K562 (cell line): ENCODE results near the gene LETM1. TPM values are rescaled to one million over a fixed set of nuclear protein-coding genes. Genes with fewer than 3 reads are reported as not detected.

Experiments
- ATAC-seq: fragments of 200-7000 bp; cut with Tn5 transposase; 3 replicates; pipeline ENCODE4 v1.9.1; 2020; ENCODE audit warnings: moderate library complexity
- BruUV-seq: library from RNA; stranded (reverse); fragments of 400-500 nt; replicated peaks from 2 replicates; lab custom pipeline; 2021; lab: Mats Ljungman, UMichigan
- CTCF ChIA-PET: fragments of 300-600 bp; formaldehyde crosslinking; extraction: SDS; loops from one replicate; lab custom pipeline; 2021; ENCODE audit warnings: low intra/inter-chr PET ratio; lab: Yijun Ruan, JAX
- POLR2A ChIA-PET: fragments of 300-600, 350-650 bp; sonication (Branson Sonifier 250); formaldehyde crosslinking; extraction: SDS; loops from one replicate; lab custom pipeline; 2021; ENCODE audit warnings: antibody characterized with exemption, inconsistent platforms; lab: Yijun Ruan, JAX
- DNase-seq, 4 experiments: peaks; one replicate each; pipeline versions ENCODE4 v3.0.0 to v3.0.0-alpha.2; 2011 to 2018; ENCODE audit warnings: low spot score in 3 of 4, mixed read lengths in 3 of 4; ENCODE audit errors: extremely low read depth in 1 of 4
- FAIRE-seq: peaks from 2 replicates; lab custom pipeline; 2011; peaks lifted over from hg19 to GRCh38; lab: Jason Lieb, UNC
- H2AFZ ChIP-seq: 2 replicates; pipeline ENCODE4 v1.6.0; 2011; ENCODE audit warnings: low read depth, low read length, control low read depth, inconsistent platforms
- H3K27ac ChIP-seq: fragments of 200-600 bp; 3 replicates; pipeline ENCODE4 v1.8.0; 2011; ENCODE audit warnings: low read depth, mild to moderate bottlenecking, control low read depth, inconsistent platforms, low read length, moderate library complexity, mixed read lengths; ENCODE audit errors: extremely low read depth
- H3K27me3 ChIP-seq, 2 experiments: fragments of 300-600 bp in 1 of 2; 2 replicates in 1 of 2; 3 replicates in 1 of 2; pipeline versions ENCODE4 v1.6.0 to v1.8.0; 2011; ENCODE audit warnings: inconsistent platforms in 2 of 2, low read length in 2 of 2, mild to moderate bottlenecking in 1 of 2, mixed read lengths in 1 of 2, moderate library complexity in 1 of 2; ENCODE audit not compliant: control insufficient read depth in 2 of 2, insufficient read depth in 2 of 2
- H3K36me3 ChIP-seq: fragments of 300-600 bp; 3 replicates; pipeline ENCODE4 v1.8.0; 2011; ENCODE audit warnings: mild to moderate bottlenecking, low read length, inconsistent platforms; ENCODE audit not compliant: control insufficient read depth, insufficient read depth
- H3K4me1 ChIP-seq, 2 experiments: fragments of 200-600 bp in 1 of 2; replicated peaks in 1 of 2; 2 replicates in 1 of 2; 3 replicates in 1 of 2; pipeline versions ENCODE4 v1.5.1 to v1.8.0; 2011; ENCODE audit warnings: inconsistent platforms in 2 of 2, low read length in 2 of 2, mild to moderate bottlenecking in 1 of 2, mixed read lengths in 1 of 2, moderate library complexity in 1 of 2; ENCODE audit not compliant: control insufficient read depth in 2 of 2, insufficient read depth in 2 of 2
- H3K4me2 ChIP-seq: 2 replicates; pipeline ENCODE4 v1.6.1; 2011; ENCODE audit warnings: low read length, control low read depth, inconsistent platforms, mixed read lengths; ENCODE audit not compliant: insufficient read depth
- H3K4me3 ChIP-seq: fragments of 200-600 bp; sonication (generic), shearing (Covaris generic); 2 replicates; pipeline ENCODE4 v1.5.1; 2016; ENCODE audit warnings: control low read depth, inconsistent platforms
- H3K79me2 ChIP-seq: fragments of 200-600 bp; 3 replicates; pipeline ENCODE4 v1.8.0; 2011; ENCODE audit warnings: low read length, inconsistent platforms; ENCODE audit not compliant: control insufficient read depth, insufficient read depth
- H3K9ac ChIP-seq, 2 experiments: 2 replicates each; pipeline versions ENCODE4 v1.6.0 to v1.6.1; 2011; ENCODE audit warnings: low read depth in 2 of 2, low read length in 2 of 2, control low read depth in 1 of 2, inconsistent platforms in 1 of 2, mild to moderate bottlenecking in 1 of 2, mixed read lengths in 1 of 2; ENCODE audit not compliant: insufficient read depth in 1 of 2
- H3K9me1 ChIP-seq: one replicate; pipeline ENCODE4 v1.6.0; 2011; ENCODE audit warnings: inconsistent platforms, mild to moderate bottlenecking, low read length, moderate library complexity; ENCODE audit not compliant: control insufficient read depth, insufficient read depth
- H3K9me3 ChIP-seq: replicated peaks from 2 replicates; pipeline ENCODE4 v1.5.1; 2011; ENCODE audit warnings: low read depth, low read length, inconsistent platforms; ENCODE audit not compliant: control insufficient read depth, insufficient read depth
- H4K20me1 ChIP-seq: replicated peaks from 2 replicates; pipeline ENCODE4 v1.6.1; 2011; ENCODE audit warnings: low read length, inconsistent platforms, mixed read lengths; ENCODE audit not compliant: control insufficient read depth, insufficient read depth
- SAFB ChIP-seq: fragments of 200-400 bp; formaldehyde crosslinking; IDR thresholded peaks from 2 replicates; pipeline ENCODE4 v1.6.1; 2017; ENCODE audit warnings: low read depth, low read length, borderline replicate concordance
- ZKSCAN3 ChIP-seq: fragments of 250-450 bp; sonication (Bioruptor Pico); IDR thresholded peaks from 2 replicates; pipeline ENCODE4 v1.4.0; 2020
- WGBS: fragments of 100-300 bp; shearing (Covaris generic); methylation state at CpG from one replicate; pipeline ENCODE4 v1.1.6; 2016; ENCODE audit warnings: low coverage, mixed read lengths; ENCODE audit not compliant: insufficient coverage; ENCODE audit errors: missing lambda C conversion rate; 5-methylcytosine and 5-hydroxymethylcytosine counted together
- in situ Hi-C: fragments of 300-500 bp; cut with MboI; formaldehyde crosslinking; loops from 4 replicates; pipeline ENCODE4 v1.15.0; 2018; ENCODE audit warnings: inconsistent platforms, mixed read lengths
- intact Hi-C: fragments of 100-400 bp; cut with micrococcal nuclease; formaldehyde crosslinking; loops from 2 replicates; pipeline ENCODE4 v1.14.2; 2022
- polyA plus RNA-seq, 8 experiments: library from polyadenylated mRNA; depleted of rRNA in 4 of 8; stranded (reverse) in 5 of 8; unstranded in 3 of 8; fragments of >200 nt; fragmentation: Nextera tagmentation in 2 of 8; fragmentation: Illumina TruSeq in 1 of 8; extraction: Ambion mirVana in 2 of 8; extraction: Trizol in 1 of 8; gene quantifications; 2 replicates each; pipeline versions ENCODE4 v1.2.1 to v1.2.3, GENCODE V29; 2011 to 2014; ENCODE audit warnings: inconsistent platforms in 1 of 8, missing spikeins in 1 of 8
- total RNA-seq, 7 experiments: library from RNA; depleted of rRNA in 6 of 7; stranded (reverse); fragments of >200 nt in 6 of 7; fragmentation: Illumina TruSeq in 2 of 7; extraction: Trizol in 2 of 7; gene quantifications; 2 replicates each; pipeline versions ENCODE4 v1.2.1 to v1.2.3, GENCODE V29; 2011 to 2021; ENCODE audit warnings: low replicate concordance in 1 of 7
- TF ChIP-seq, protein P1 (sequence below): fragments of 450-650 bp; IDR thresholded peaks from 2 replicates; pipeline ENCODE4 v1.6.1; 2016; ENCODE audit warnings: borderline replicate concordance
- TF ChIP-seq, protein P2 (sequence below): fragments of 450-650 bp; conservative IDR thresholded peaks from 2 replicates; pipeline ENCODE4 v1.6.1; 2016; ENCODE audit warnings: missing genetic modification characterization, low read depth, mild to moderate bottlenecking, control low read depth, missing compliant biosample characterization

Gene LETM1
- total and polyA plus RNA-seq, 9 of the 15 experiments (the other 6 are each of a cell fraction or from before 2014, with no cell fraction given) = 3.9 to 109 (median 35.0) TPM

DNA sequence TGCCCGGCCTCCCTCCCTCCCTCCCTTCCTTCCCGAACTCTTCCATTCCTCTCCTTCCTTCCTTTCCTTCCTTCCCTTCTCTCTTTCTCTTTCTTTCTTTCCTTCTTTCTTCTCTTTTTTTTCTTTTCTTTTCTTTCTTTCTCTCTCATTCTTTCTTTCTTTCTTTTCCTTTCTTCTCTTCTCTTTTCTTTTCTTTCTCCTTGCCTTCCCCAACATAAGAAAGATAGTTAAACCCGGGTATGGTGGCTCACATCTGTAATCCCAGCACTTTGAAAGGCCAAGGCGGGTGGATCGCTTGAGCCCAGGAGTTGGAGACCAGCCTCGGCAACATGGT, 40.7 kb upstream of the LETM1 start:
- no peaks in the 10 kb centered on the region for H3K27me3 ChIP-seq
- no peak for ATAC-seq
- peaks cover 3% of the 10 kb centered on the region for H3K9me1 ChIP-seq
- FAIRE-seq = no peak
- peaks cover 5% of the 10 kb centered on the region in 2 experiments; a peak in 4 of 5 replicates for H3K4me1 ChIP-seq
- no peaks in the 10 kb centered on the region for H3K9me3 ChIP-seq
- H3K9ac ChIP-seq = no peak overlapping the region; a peak in 1 of 4 replicates
- WGBS = 71% methylated on average over 5 of the region's 6 CpGs
- H3K4me3 ChIP-seq = no peak overlapping the region
- peaks cover 97% of the 10 kb centered on the region for H3K79me2 ChIP-seq
- peaks cover 35% of the 10 kb centered on the region for H4K20me1 ChIP-seq
- H2AFZ ChIP-seq = no peak overlapping the region
- intact Hi-C loops = loop anchor here (5.0 kb wide), 1 partner anchor 84 kb away; no protein-coding TSS in a partner anchor
- in situ Hi-C loops = no loop called here
- DNase-seq = no peak
- H3K4me2 ChIP-seq = no peak overlapping the region
- BruUV-seq = no TSS peak
- H3K36me3 ChIP-seq = peaks cover 68% of the 10 kb centered on the region
- H3K27ac ChIP-seq = no peak overlapping the region
- TF ChIP-seq ZKSCAN3 (CRISPR knock-in tag) (no peak), SAFB (no peak)
- TF ChIP-seq, protein P1, sequence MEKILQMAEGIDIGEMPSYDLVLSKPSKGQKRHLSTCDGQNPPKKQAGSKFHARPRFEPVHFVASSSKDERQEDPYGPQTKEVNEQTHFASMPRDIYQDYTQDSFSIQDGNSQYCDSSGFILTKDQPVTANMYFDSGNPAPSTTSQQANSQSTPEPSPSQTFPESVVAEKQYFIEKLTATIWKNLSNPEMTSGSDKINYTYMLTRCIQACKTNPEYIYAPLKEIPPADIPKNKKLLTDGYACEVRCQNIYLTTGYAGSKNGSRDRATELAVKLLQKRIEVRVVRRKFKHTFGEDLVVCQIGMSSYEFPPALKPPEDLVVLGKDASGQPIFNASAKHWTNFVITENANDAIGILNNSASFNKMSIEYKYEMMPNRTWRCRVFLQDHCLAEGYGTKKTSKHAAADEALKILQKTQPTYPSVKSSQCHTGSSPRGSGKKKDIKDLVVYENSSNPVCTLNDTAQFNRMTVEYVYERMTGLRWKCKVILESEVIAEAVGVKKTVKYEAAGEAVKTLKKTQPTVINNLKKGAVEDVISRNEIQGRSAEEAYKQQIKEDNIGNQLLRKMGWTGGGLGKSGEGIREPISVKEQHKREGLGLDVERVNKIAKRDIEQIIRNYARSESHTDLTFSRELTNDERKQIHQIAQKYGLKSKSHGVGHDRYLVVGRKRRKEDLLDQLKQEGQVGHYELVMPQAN = no peak
- TF ChIP-seq, protein P2, sequence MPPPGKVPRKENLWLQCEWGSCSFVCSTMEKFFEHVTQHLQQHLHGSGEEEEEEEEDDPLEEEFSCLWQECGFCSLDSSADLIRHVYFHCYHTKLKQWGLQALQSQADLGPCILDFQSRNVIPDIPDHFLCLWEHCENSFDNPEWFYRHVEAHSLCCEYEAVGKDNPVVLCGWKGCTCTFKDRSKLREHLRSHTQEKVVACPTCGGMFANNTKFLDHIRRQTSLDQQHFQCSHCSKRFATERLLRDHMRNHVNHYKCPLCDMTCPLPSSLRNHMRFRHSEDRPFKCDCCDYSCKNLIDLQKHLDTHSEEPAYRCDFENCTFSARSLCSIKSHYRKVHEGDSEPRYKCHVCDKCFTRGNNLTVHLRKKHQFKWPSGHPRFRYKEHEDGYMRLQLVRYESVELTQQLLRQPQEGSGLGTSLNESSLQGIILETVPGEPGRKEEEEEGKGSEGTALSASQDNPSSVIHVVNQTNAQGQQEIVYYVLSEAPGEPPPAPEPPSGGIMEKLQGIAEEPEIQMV (tag) = no peak
- TF ChIP-seq, all 486 proteins: peak for 0
- ChIA-PET POLR2A (interaction anchor here (1.3 to 1.8 kb wide), 3 partner anchors 9 to 17 kb away, joined by 3 to 4 read pairs (median 4); no protein-coding TSS in a partner anchor), CTCF (no interaction called here)
